ENCODE measurements around the gene FMN2.

- TF ChIP-seq CTCF (conservative IDR thresholded peaks at IDR 0.05) (no peak), ZFX (IDR thresholded peaks at IDR 0.05) (no peak)
Measured at GRCh38 chr1:240486611-240487010, 394.9 kb downstream of the FMN2 start.
